Activated T-cell treated with anti-CD3 and anti-CD28 coated beads for 4 hours (primary cell): ENCODE measurements around the gene PRDM12.

ENCODE experiments used
- DNase-seq: peaks from one replicate; pipeline ENCODE4 v3.0.0-alpha.2; 2020

PRDM12 gene

DNA sequence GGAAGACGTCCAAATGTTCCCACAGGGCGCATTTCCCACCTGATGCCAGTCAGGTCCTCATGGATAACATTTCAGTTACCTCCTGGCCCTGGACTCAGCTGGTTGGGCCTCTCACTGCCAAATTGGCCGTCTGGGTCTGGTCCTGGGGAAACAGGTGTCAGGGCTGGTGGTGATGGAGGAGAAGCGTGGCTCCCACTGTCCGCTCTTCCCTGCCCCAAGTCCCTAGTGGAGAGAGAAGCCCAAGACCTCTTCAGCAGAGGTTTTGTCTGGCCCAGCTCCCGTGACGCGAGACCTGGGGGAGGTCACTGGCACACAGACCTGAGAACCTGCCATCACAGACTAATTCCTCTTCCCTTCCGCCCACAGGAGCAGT is 27.8 kb upstream of the PRDM12 start:
- DNase-seq: no peak

DNA sequence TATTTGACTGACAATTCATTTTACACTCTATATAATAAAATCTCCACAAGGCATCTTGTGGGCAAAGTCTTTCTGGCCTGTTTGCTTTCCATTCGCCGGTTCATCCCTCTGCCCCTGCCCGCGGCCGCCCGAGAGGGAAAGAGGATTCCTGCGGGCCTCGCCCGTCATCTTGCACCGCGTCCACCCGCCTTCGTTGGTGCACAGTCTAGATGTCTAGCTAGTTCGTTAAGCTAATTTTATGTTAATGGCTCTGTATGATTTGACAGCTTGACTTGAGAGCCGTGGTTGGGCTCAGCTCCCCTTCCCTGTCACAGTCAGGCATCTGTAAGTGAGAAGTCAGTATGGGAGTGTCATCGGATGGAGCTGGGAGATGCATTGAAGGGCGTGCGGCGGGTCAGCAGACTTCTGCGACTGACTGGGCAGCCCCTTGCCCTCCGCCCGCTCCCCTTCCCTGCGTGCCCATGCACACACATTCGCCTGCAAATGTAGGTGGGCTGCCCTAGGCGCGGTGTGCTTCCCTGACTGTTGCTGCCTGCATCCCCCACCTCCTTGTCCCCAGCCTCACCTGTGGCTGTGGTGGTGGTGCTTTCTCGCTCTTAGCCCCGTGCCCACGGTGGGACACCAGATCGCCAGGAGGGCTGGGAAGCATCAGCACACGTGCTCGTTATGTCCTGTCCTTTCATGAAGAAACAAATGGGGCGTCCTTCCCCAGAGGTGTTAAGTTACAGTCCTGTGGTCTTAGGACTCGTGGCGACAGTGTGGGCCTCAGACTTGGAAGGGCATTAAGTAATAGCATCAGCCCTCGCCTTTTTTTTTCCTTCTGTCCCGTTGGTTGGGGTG is 25.9 kb upstream of the PRDM12 start:
- DNase-seq: no peak

DNA sequence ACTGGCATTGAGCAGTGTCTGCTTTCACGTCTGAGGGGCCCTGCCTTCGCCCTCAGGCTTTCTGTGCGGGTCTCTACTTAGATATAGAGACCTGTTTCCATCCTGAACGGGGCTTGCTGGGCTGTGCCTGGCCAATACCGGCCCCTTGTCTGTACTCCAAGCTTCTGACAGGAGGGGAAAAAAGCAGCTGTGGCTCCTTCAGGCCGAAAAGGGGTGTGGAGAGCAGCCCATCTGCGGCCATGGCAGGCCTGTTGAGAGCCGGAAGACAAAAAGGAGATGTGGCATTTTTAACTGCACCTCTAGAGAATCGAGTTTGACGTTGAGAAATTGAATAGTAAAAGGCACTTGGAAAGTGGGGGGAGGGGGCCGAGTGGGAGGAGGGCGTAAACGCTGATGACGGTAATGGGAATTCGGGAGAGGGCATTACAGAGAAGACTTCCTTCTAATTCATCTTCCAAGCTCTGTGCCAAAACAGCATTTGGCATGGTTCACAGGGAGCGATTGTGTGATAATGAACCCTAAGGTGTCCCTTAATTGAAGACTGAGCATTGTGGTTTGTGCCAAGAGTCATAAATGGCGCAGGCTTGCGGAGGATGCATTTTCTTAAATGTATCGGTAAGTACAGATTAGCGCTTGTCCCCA is 25.1 kb upstream of the PRDM12 start:
- DNase-seq: no peak

DNA sequence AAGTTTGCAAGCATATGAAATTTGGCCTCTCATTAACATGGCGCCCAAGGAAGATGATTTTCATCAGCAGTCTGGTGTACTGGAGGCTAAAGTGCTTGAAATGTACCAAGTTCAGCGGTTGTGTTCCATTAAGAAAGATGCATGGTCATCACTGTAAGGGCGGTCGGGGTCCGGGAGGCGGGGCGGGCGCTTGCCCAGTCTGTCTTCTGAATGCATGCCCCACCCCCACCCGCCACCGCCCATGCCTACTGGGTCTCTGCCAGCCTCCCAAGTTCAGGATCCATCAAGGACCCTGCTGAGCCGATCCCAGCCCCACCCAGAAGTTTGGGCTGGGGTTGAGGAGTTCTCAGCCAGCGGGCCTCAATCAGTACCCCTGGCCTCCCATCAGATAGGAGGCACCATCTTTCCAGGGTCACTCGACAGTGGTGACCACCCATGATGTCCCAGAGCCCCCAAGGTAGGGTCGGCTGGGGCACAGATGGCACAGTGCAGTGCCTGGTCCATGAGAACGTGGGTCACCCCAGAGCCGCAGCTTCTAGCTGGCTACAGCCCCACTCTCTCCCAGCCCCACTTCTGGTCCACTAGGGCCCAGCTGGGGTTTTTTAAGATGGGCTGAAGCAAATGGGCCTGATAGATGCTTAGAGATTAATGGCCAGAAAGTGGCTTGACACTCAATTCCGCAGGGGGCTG is 24.4 kb upstream of the PRDM12 start:
- DNase-seq: no peak

DNA sequence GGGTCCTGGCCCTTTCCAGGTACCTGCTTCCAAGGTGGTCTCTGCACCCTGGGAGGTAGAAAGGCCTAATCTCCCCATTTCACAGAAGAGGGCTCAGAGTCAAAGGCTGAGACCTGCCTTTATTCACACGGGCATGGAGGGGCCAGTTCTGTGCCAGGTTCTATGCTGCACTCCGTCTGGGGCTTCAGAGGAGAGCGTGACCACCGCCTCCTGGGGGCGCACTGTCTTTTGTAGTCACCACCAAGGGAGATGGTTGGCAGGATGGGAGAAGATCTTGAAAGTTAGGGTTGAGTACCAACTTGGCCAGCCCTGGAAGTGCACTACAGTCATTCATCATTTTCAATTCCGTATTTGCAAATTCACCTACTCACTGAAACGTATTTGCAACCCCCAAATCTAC is 23.7 kb upstream of the PRDM12 start:
- DNase-seq: no peak

DNA sequence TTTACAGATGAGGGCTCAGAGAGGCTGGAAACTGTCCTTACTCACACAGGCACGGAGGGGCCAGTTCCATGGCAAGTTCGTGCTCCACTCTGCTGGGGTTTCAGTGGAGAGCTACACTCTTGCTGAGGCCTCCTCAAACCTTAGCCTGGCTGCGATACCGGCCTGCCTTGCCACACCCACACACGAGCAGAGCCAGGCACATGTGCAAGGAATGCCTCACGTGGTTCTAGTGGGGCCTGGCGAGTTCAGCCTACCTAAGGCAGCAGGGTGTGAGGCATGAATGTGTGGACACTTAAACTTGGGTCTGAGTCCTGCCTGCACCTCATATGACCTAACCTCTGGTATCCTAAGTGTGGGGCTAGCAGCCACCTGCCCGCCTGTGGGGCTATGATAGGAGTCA is 21.5 kb upstream of the PRDM12 start:
- no peak for DNase-seq

DNA sequence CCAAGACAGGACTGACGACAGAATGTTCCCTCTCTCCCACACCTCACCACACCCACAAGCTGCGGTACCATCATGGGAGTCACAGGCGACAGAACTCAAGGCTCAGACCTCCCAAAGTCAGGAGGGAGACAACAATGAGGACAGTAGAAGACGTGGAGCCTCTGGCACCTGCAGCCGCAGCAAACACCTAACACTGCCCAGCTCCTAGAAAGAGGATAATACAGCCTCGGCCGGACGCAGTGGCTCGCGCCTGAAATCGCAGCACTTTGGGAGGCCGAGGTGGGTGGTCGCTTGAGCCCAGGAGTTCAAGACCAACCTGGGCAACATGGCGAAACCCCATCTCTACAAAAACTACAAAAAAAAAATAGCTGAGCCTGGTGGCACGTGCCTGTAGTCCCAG is 13.2 kb upstream of the PRDM12 start:
- DNase-seq: no peak

DNA sequence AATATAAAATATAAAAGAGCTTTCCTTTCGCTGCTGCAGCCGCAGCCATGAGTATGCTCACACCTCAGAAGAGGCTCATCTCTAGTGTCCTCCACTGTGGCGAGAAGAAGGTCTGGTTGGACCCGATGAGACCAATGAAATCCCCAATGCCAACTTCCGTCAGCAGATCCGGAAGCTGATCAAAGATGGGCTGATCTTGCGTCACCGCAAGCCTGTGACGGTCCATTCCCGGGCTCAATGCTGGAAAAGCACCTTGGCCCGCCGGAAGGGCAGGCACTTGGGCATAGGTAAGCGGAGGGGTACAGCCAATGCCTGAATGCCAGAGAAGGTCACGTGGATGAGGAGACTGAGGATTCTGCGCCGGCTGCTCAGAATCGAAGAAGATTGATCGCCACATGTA is 12.6 kb upstream of the PRDM12 start:
- DNase-seq: no peak

DNA sequence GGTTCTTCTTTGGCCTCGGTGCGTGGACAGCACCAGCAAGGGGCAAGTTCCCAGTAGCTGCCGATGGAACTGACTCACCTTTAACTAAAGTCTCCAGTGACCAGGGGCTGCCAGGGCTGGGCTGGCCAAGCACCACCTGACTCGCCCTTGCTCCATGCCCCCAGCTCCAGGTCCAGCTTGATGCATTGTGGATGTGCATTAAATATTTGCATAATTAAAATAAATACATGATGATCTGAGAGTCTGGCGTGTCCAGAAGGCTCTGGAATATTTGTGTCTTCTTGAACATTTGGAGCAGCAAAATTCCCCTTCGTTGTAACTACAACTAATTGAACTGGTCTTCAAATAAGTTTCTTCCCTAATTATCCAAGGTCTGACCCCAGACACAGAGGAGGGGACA is 9.5 kb upstream of the PRDM12 start:
- no peak for DNase-seq

DNA sequence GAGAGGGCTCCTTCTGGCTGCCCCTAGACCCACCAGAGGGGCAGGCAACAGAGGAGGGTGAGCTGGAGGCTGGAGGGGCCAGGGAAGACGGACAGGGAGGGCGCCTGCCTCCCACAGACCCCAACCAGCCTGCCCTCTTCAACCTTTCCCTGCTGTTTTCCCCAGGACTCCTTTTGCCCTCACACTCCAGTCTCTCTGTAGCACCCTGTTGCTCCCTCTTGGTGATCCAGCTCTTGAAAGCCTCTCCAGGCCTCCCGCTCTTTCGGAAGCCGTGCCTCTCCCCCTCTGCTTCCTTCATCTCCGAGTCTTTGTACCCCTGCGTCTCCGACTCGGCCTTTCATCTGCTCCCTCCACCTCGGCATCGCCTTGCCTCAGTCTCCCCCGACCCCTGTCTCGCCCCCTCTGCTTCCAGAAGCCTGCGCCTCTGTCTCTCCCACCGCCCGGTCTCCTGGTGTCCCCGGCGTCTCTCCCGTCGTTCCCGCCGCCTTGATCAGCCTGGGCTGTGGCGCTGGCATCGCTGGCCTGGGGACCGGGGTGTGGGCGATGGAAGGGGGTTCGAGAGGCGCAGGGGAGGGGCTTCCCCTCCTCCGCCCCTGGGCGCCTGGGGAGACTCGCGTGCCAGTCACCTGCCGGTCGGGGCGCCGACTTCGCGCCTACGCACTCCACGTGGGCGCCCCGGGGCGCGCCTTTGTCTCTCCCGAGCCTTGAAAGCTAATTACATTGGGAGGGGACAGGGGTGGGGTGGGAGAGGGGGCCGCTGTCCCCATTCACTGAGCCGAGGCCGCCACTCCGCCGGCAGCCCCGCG is 5.3 kb upstream of the PRDM12 start:
- no peak for DNase-seq

DNA sequence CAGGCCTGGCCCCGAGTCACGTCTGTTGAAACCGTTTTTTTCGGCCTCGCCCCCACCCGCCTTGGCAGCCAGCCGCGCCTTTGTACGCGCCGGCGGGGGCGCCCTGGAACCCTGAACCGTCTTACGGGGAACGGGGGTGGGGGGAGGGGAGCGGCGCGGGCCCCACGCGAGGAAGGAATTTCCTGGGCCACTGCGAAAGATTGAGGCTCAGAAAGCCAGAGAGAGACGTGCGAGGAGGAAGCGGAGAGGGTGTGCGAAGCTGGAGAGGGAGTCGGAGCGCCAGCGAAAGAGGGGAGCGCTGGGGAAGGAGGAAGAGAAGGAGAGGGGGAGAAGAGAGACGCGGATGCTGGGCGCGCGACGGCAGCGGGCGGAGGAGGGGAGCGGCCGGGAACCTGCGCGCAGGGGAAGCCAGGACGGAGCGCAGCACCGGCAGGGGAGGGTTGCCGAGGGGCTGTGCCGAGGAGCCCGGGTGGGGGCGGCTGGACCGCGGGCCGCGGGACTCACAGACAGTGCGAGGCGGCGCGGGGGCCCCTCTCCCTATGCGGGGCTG is 4.6 kb upstream of the PRDM12 start:
- no peak for DNase-seq

DNA sequence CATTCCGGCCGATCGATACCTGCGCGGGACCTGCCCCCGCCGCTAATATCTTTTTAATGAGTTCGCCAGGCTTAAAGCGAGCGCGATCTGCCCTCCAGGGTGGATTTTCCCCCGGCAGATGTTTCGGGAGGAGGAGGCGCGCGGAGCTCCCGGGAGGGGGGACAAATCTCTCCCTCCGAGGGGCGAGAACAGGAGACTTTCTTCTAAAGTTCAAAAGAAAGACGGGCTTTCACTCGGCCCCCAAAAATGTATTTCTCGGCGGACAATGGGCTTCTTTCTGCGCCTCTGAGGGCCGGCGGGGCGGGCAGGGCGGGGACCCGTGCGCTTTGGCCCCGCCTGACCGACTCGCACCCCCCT is 4.1 kb upstream of the PRDM12 start:
- DNase-seq: no peak

DNA sequence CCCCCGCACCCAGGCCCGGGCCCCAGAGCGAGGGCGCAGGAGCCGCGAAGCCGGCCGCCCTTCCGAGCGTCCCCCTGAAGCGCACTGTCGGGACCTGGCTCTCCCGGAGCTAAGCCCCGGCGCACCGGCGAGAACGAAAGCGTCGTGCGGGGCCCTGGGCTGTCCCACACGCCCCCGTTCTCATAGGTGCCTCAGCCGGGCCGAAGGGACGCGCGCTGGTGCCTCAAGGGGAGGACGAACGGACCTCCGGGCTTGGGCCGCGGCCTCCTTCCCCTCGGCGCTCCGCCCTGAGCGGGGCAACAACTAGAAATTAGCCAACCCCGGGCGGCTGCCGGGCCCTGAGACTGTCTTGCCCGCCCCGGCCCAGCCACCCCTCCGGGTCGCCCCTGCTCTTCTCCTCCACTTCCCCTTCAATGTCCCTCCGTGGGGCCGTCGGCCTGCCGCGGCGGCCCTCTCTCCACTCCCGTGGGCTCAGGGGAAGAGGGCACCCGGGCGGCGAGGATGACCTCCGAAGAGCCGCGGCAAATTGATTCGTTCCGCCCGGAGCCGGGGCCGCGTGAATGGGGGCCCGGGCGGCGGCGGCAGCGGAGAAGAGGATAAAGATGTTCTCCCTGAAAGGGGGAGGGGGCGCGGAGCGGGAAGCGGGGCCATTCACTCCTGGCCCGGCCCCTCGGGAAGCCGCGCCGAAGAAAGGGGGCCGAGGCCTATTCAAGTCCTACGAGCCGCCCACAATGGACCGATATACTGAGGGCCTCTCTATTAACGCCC is 3.5 kb upstream of the PRDM12 start:
- no peak for DNase-seq

DNA sequence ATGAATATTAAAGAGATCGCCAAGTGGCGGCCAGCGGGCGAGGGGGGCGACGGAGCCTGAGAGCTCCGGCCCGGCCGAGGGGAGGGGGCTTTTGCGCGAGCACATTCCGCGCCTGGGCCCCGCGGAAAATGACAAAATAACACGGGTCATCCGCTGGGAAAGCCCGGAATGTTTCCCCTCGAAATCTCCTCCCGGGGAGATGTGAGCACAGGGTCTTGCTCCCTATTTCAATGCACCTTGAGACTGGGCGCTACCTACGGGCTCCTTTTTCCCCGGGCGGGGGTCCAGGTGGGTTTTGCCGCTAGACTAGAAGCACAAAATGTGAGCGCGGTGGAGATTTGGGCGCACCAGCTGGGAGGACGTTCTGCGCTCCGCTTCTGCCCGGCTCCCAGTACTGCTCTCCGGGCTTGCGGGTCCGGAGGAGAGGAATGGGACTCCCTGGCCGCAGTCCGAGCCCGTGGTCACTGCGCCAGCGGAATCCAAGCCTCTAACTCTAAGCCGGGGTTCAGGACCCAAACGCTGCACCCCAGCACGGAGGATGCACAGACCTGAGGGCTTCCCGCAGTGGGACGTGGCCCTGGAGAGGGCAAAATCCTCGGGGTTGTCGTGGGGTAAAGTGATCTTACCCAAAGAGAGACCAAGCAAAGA is 2.8 kb upstream of the PRDM12 start:
- DNase-seq: no peak

DNA sequence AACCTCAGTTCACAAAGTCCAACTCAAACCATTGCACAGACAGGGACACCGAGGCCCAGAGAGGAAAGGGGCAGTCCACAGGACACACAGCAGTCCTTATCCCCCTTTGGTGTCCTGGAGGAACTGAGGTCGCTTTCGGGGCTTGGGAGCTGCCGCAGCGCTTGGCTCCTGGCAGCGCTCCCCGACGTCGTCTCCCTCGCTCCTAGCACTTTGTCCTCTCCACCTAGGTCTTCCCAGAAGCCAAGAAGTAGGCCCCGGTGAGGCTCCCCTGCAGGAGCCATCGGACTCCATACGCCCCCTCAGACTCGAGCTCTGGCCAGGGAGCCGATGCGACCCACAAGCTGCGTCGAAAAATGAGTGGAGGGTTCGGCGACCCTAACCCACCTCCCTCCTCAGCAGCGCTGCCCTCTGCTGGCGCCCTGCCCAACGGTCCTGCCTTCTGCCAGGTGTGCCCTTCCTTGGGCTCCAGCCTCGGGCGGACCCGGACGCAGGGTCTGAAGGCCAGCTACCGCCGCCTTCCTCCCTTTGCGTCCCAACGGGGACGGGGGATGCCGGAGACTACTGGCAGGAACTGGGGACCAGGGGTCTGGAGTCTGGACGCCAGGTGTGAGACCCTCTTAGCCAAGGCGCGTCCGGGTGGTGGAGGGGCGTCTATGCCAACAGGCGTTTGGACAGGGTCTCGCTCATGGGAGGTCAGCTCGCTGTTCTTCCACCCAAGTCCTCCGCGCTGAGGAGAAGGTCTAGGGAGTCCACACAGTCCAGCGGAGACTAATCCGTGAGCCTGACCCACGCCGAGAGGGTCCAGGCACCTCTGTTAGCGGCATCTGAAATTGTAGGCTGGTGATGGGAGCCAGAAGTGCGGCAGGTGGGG is 2.1 kb upstream of the PRDM12 start:
- no peak for DNase-seq

DNA sequence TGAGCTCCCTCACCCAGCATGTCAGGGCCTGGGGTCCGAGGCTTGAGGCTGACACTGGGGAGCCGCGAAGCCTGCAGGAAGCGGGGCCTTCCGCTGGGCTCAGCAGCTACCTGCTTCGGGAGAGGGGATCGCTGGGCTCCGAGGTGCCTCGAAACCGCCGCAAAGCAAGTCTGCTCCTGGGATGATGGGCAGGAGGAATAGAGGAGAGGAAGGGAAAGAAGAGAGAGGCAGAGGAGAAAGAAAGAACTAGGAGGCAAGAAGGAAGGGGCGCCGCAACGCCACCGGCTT is 1.5 kb upstream of the PRDM12 start:
- no peak for DNase-seq

DNA sequence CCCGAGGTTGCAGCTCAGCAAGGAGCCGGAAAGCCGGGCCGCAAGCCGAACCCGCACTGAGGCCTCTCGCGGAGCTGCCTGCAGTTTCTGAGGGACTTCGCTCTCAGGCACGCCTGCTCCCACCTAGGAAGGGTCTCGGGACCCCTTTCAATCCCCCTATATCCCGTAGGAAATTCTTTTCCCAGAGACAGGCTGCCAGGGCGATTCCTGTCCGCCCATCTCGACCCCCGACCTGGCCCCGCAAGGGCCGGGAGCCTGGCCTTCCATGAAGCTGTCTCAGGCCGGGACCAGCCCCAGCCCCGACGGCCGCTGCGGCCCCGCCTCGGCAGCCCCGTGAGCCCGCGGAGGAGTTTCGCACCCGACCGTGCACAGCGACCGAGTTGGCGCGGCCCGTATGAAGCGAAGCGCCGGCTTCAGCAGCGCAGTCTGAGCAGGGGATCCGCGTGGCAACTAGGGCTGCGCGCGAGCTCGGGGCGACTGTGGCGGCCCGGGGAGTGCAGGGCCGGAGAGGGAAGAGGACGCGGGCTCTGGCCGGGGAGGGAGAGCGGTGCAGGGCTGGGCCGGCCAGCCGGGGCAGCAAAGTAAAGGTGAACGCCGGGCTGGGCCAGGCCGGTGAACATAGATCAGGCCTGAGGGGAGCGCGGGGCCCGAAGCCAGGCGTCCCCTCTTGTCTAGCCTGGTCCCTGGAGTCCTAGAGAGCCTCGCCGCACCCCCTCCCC is 977 bp upstream of the PRDM12 start:
- DNase-seq: no peak

DNA sequence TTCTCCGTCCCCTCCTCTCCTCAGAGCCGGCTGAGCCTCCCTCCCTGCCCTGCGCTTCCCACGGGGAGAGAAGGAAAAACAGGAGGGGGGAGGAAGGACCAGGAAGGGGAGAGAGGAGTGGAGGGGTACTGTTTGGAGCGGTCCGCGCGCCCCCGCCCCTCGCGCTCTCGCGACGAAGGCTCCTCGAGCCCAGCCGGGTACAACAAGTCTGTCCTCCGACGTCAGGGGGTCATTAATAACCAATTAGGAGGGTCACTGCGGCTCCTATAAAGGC is 480 bp upstream of the PRDM12 start:
- no peak for DNase-seq

DNA sequence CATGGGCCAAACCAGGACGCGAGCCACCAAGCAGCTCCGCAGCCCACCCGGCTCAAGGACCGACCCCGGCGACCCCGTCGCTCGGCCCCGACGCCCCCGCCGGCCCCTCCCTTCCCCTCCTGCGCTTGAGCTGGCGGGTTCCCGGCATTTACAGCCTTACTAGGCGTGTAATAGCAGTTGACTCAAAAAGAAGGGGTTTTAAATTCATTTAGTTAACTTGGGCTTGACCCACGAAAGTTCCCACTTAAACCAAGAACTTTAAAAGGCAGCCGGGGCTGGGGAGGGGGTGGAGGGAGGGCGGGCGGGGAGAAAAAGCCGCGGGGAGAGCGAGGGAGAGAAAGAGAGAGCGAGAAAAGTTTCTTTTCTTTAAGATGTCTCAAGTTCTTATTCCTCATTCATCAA is 636 bp downstream of the PRDM12 start:
- no peak for DNase-seq
